HEK293 (cell line): Measurements from ENCODE around the gene APEX2.

Experiments used
- CTCF ChIA-PET: fragments of 350-600 bp; formaldehyde crosslinking; extraction: SDS; loops from one replicate; lab custom pipeline; 2021; ENCODE audit warnings: antibody characterized with exemption; lab: Yijun Ruan, JAX
- POLR2A ChIA-PET: fragments of 300-600 bp; formaldehyde crosslinking; extraction: SDS; loops from one replicate; lab custom pipeline; 2020; ENCODE audit warnings: antibody characterized with exemption, inconsistent platforms; lab: Yijun Ruan, JAX
- H3K27ac ChIP-seq: fragments of 200-500 bp; sonication (Bioruptor generic); 2 replicates; pipeline ENCODE4 v1.5.1; 2014; ENCODE audit warnings: low read depth, low read length, control low read depth, inconsistent platforms; ENCODE audit errors: extremely low read depth
- H3K36me3 ChIP-seq, 2 experiments: fragments of 200-500 bp in 1 of 2; sonication (Bioruptor generic) in 1 of 2; 1 replicate in 1 of 2; 2 replicates in 1 of 2; pipeline ENCODE4 v1.5.1; 2014 to 2017; ENCODE audit warnings: inconsistent platforms in 2 of 2, low read length in 2 of 2; ENCODE audit not compliant: control insufficient read depth in 2 of 2, insufficient read depth in 1 of 2
- H3K4me1 ChIP-seq: fragments of 200-500 bp; sonication (Bioruptor generic); 2 replicates; pipeline ENCODE4 v1.5.1; 2014; ENCODE audit warnings: mild to moderate bottlenecking, low read length, inconsistent platforms; ENCODE audit not compliant: control insufficient read depth, insufficient read depth
- H3K4me3 ChIP-seq: 2 replicates; pipeline ENCODE4 v1.5.1; 2011; ENCODE audit warnings: low read depth, mild to moderate bottlenecking, control low read depth, low read length, moderate library complexity
- H3K9me3 ChIP-seq: fragments of 200-500 bp; sonication (Bioruptor generic); 2 replicates; pipeline ENCODE4 v1.5.1; 2014; ENCODE audit warnings: low read depth, low read length, inconsistent platforms; ENCODE audit not compliant: control insufficient read depth, insufficient read depth
- GLIS1 ChIP-seq: fragments of 450-650 bp; formaldehyde crosslinking; IDR thresholded peaks from 2 replicates; pipeline ENCODE4 v1.5.1; 2016; ENCODE audit warnings: missing biosample characterization, missing genetic modification characterization
- HOXA7 ChIP-seq: sonication (generic); formaldehyde crosslinking; IDR thresholded peaks from 2 replicates; pipeline ENCODE4 v1.8.1; 2022; ENCODE audit warnings: missing genetic modification reagents, borderline replicate concordance
- KLF17 ChIP-seq: fragments of 450-650 bp; formaldehyde crosslinking; IDR thresholded peaks from 2 replicates; pipeline ENCODE4 v1.5.1; 2016; ENCODE audit warnings: missing biosample characterization, missing genetic modification characterization
- MZF1 ChIP-seq: fragments of 450-650 bp; formaldehyde crosslinking; IDR thresholded peaks from 2 replicates; pipeline ENCODE4 v1.5.1; 2017; ENCODE audit warnings: missing biosample characterization, missing genetic modification characterization, borderline replicate concordance
- PRDM2 ChIP-seq: fragments of 450-650 bp; formaldehyde crosslinking; IDR thresholded peaks from 2 replicates; pipeline ENCODE4 v1.5.1; 2016; ENCODE audit warnings: missing biosample characterization, missing genetic modification characterization, borderline replicate concordance
- SP7 ChIP-seq: fragments of 450-650 bp; formaldehyde crosslinking; IDR thresholded peaks from 2 replicates; pipeline ENCODE4 v1.5.1; 2016; ENCODE audit warnings: missing biosample characterization, missing genetic modification characterization
- YY1 ChIP-seq: fragments of 450-650 bp; formaldehyde crosslinking; IDR thresholded peaks from 2 replicates; pipeline ENCODE4 v1.5.1; 2018; ENCODE audit warnings: missing biosample characterization, missing genetic modification characterization
- ZBTB7A ChIP-seq: fragments of 450-650 bp; formaldehyde crosslinking; IDR thresholded peaks from 2 replicates; pipeline ENCODE4 v1.5.1; 2016; ENCODE audit warnings: low read depth, missing biosample characterization, missing genetic modification characterization
- ZNF18 ChIP-seq: fragments of 450-650 bp; formaldehyde crosslinking; IDR thresholded peaks from 2 replicates; pipeline ENCODE4 v1.5.1; 2016; ENCODE audit warnings: missing biosample characterization, missing genetic modification characterization
- ZNF266 ChIP-seq: fragments of 450-650 bp; formaldehyde crosslinking; IDR thresholded peaks from 2 replicates; pipeline ENCODE4 v1.5.1; 2016; ENCODE audit warnings: missing biosample characterization, missing genetic modification characterization, low read depth
- ZNF324 ChIP-seq: fragments of 450-650 bp; formaldehyde crosslinking; IDR thresholded peaks from 2 replicates; pipeline ENCODE4 v1.5.1; 2016; ENCODE audit warnings: missing biosample characterization, missing genetic modification characterization
- ZNF362 ChIP-seq: fragments of 450-650 bp; formaldehyde crosslinking; IDR thresholded peaks from 2 replicates; pipeline ENCODE4 v1.5.1; 2016; ENCODE audit warnings: missing biosample characterization, missing genetic modification characterization
- ZNF473 ChIP-seq: fragments of 450-650 bp; formaldehyde crosslinking; IDR thresholded peaks from 2 replicates; pipeline ENCODE4 v1.5.1; 2017; ENCODE audit warnings: missing biosample characterization, missing genetic modification characterization
- ZNF488 ChIP-seq: fragments of 450-650 bp; formaldehyde crosslinking; IDR thresholded peaks from 2 replicates; pipeline ENCODE4 v1.5.1; 2016; ENCODE audit warnings: missing biosample characterization, missing genetic modification characterization
- ZNF600 ChIP-seq: fragments of 450-650 bp; formaldehyde crosslinking; IDR thresholded peaks from 2 replicates; pipeline ENCODE4 v1.5.1; 2016; ENCODE audit warnings: missing biosample characterization, missing genetic modification characterization
- ZNF623 ChIP-seq: fragments of 450-650 bp; formaldehyde crosslinking; IDR thresholded peaks from 2 replicates; pipeline ENCODE4 v1.5.1; 2016; ENCODE audit warnings: missing biosample characterization, missing genetic modification characterization
- ZNF660 ChIP-seq: fragments of 450-650 bp; IDR thresholded peaks from 2 replicates; pipeline ENCODE4 v1.5.1; 2018; ENCODE audit warnings: missing biosample characterization, mild to moderate bottlenecking, missing genetic modification characterization
- ZNF677 ChIP-seq: fragments of 450-650 bp; IDR thresholded peaks from 2 replicates; pipeline ENCODE4 v1.5.0; 2018; ENCODE audit warnings: missing biosample characterization, mild to moderate bottlenecking, missing genetic modification characterization, moderate library complexity
- ZSCAN16 ChIP-seq: fragments of 450-650 bp; formaldehyde crosslinking; IDR thresholded peaks from 2 replicates; pipeline ENCODE4 v1.5.1; 2016; ENCODE audit warnings: missing biosample characterization, missing genetic modification characterization

The APEX2 gene

GRCh38 chrX:55005256-55005655 lies 5.1 kb downstream of the APEX2 start:
- Histone ChIP-seq H3K4me1 (no peaks in the 10 kb centered on the region), H3K36me3 (peaks cover 0 to 58% of the 10 kb centered on the region in 2 experiments; a peak in 2 of 3 replicates), H3K4me3 (no peak overlapping the region), H3K9me3 (no peaks in the 10 kb centered on the region), H3K27ac (no peak overlapping the region)
- no peak for TF ChIP-seq ZNF473 (tag by site-specific recombination)
- no peak for TF ChIP-seq SP7 (tag by site-specific recombination)
- TF ChIP-seq ZNF677, result no peak
- TF ChIP-seq ZNF18 (tag by site-specific recombination), result no peak
- TF ChIP-seq ZBTB7A (tag by site-specific recombination), result no peak
- no peak for TF ChIP-seq ZNF623 (tag by site-specific recombination)
- POLR2A ChIA-PET, result no interaction called here
- CTCF ChIA-PET, result no interaction called here

GRCh38 chrX:55006827-55007621 lies 6.9 kb downstream of the APEX2 start:
- Histone ChIP-seq H3K27ac (no peak overlapping the region), H3K9me3 (no peaks in the 10 kb centered on the region), H3K4me3 (no peak overlapping the region), H3K36me3 (peaks cover 0 to 53% of the 10 kb centered on the region in 2 experiments; a peak in 2 of 3 replicates), H3K4me1 (no peaks in the 10 kb centered on the region)
- no peak for TF ChIP-seq GLIS1 (tag by site-specific recombination)
- no peak for TF ChIP-seq HOXA7 (CRISPR knock-in tag)
- no peak for TF ChIP-seq PRDM2
- no peak for TF ChIP-seq YY1 (tag by site-specific recombination)
- TF ChIP-seq ZNF324 (tag by site-specific recombination), result no peak
- no peak for TF ChIP-seq ZNF600 (tag by site-specific recombination)
- TF ChIP-seq ZBTB7A (tag by site-specific recombination), result no peak
- ChIA-PET CTCF (interaction anchor here (0.6 to 0.7 kb wide), 2 partner anchors 13 to 280 kb away, joined by 3 to 6 read pairs; no protein-coding TSS in a partner anchor), POLR2A (interaction anchor here (0.6 kb wide), 1 partner anchor 15 kb away, joined by 3 read pairs; no protein-coding TSS in a partner anchor)

- TF ChIP-seq ZNF362 (no peak), GLIS1 (tag by site-specific recombination) (no peak), KLF17 (no peak), ZNF660 (tag by site-specific recombination) (no peak), ZNF266 (tag by site-specific recombination) (no peak), ZSCAN16 (tag by site-specific recombination) (no peak), ZNF488 (tag by site-specific recombination) (no peak), MZF1 (tag by site-specific recombination) (no peak)
- Histone ChIP-seq H3K9me3 (no peaks in the 10 kb centered on the region), H3K36me3 (peaks cover 0 to 47% of the 10 kb centered on the region in 2 experiments; a peak in 2 of 3 replicates), H3K27ac (no peak overlapping the region), H3K4me3 (no peak overlapping the region), H3K4me1 (no peaks in the 10 kb centered on the region)
- ChIA-PET POLR2A (interaction anchor here (0.6 kb wide), 1 partner anchor 15 kb away, joined by 3 read pairs; no protein-coding TSS in a partner anchor), CTCF (interaction anchor here (0.5 to 0.6 kb wide), 2 partner anchors 279 to 1241 kb away, joined by 4 to 6 read pairs; no protein-coding TSS in a partner anchor)
Measured at GRCh38 chrX:55007656-55008055, 7.5 kb downstream of the APEX2 start.
